ENCODE measurements around the gene SP110.
"Not testable (repeated sequence)": the region's sequence is repeated elsewhere in the genome, so short reads cannot be mapped to it uniquely, and the experiment has no call there.

The SP110 gene

DNA sequence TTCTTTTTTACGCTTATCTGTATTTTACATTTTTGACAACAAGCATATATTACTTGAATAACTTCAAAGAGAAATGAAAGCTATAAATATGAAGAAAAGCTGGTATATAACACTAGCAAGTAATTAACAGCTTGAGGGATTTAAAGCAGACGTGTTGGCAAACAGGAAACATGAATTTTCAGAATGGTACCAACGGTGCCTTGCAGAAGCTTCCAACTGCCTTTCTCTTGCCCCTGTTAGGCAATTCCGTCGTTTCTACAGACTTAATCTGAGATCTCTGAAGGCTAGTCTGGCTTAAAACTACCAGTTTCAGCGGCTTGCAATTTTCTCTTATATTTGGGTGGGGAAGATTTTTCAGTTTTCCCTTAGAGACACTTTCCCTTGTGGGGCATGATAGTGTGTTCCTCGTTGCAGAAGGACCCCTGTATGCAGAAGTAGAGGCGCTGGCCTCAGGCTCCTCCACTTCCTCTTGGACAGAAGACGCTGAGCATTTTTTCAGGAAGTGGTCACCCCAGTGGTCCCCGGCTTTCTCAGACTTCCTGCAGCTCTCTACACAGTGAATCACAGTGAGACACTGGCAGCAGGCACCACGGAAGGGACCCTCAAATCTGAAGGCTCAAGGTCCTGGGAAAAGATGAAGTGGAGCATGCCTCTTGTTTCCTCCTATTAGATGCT, 94.9 kb downstream of the SP110 start:
- peak in 5 of 14 donors; percentile 2 to 44 (median 38) for DNase-seq

DNA sequence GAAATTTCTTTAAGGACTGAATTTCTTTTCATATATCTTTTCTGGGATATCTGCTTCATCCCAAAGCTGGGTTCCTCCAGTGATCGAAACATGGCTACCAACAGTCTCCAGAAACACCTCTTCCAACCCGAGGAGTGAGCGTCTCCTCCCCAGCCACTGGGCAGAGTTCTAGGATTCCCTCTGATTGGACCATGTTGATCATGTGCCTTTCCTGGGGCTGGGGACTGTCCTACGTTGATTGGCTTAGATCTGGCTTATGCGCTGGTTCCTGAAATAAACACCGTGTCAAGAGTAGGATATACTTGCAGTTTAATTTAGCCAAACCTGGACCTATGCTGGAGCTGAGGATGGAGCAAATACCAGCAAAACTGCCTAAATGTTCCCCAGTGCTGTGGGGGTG, 95.5 kb downstream of the SP110 start:
- DNase-seq: no peak

DNA sequence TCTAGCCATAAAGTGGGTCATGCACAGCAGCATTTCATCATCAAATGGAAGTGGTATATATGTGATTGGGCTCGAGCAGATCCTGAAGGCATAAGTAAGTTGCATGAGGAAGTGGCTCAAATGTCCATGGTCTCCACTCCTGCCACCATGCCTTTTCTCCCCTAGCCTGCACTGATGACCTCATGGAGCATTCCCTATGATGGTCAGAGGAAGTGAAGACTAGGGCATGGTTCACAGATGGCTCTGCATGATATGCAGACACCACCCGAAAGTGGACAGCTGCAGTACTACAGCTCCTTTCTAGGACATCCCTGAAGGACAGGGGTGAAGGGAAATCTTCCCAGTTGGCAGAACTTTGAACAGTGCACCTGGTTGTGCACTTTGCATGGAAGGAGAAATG, 99.4 kb downstream of the SP110 start:
- DNase-seq: not testable (repeated sequence)

DNA sequence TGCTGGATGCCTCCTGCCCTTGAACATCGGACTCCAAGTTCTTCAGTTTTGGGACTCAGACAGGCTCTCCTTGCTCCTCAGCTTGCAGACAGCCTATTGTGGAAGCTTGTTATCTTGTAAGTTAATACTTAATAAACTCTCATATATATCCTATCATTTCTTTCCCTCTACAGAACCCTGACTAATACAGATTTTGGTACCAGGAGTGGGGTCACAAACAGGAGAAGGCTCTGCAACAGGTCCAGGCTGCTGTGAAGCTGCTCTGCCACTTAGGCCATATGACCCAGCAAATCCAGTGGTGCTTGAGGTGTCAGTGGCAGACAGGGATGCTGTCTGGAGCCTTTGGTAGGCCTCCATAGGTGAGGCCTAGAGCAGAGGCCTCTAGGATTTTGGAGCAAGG, 100.0 kb downstream of the SP110 start:
- not testable (repeated sequence) for DNase-seq

All from C1 segment of cervical spinal cord (tissue), 14 donors.